ENCODE data around the gene MYH6. TPM values are rescaled to one million over a fixed set of nuclear protein-coding genes. Genes with fewer than 3 reads are reported as not detected.
A peak's percentile ranks its signal among the peaks of the same experiment; 100 is the strongest.

Gene MYH6
- polyA plus RNA-seq, 4 donors = 0.16 to 0.27 (median 0.17) TPM

DNA sequence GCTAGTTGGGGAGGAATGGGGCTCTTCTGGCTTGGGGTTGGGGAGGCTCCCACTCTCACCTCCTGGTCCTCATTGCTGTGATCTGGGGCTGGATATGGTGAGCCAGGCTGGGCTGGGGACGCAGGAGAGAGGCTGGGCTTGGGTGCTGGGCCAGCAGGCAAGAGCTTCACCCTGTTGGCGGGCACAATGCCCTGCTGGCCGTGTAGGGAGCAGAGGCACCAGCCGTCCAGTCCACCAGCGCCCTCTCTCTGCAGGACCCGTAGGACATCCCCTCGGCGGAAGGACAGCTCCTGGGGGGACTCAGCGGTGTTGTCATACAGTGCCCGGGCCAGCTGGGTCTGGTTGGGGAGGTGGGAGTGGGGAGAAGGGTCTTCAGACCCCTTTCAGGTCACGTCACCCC is 47.6 kb downstream of the MYH6 start:
- DNase-seq (ENCODE audit: low read depth in 4 of 4, low spot score in 3 of 4) = no peak

- no peak for DNase-seq (ENCODE audit: low read depth in 4 of 4, low spot score in 3 of 4)
Observed at GRCh38 chr14:23359722-23360447, 48.2 kb downstream of the MYH6 start.

DNA sequence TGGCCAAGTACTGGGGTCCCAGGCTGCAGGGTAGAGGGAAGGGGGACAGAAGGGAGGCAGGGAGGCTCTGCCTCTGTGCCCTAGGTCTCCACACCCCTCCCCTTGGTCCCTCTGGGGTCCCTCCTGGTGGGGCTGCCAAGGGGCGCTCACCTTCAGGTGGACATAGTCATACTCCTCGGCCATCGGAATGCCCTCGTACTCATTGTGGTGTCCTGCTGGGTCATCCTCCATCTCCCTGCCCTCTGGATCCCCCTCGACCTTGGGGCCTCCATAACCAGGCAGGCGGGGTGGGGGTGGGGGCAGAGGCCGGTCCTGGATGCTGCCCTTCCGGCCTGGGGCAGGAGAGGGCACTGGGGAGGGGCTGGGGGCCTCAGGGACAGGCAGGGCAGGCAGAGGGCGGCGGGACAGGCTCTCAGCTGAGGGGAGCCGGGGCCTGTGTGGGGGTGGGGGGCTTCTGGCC is 48.9 kb downstream of the MYH6 start:
- no peak for DNase-seq (ENCODE audit: low read depth in 4 of 4, low spot score in 3 of 4)

DNA sequence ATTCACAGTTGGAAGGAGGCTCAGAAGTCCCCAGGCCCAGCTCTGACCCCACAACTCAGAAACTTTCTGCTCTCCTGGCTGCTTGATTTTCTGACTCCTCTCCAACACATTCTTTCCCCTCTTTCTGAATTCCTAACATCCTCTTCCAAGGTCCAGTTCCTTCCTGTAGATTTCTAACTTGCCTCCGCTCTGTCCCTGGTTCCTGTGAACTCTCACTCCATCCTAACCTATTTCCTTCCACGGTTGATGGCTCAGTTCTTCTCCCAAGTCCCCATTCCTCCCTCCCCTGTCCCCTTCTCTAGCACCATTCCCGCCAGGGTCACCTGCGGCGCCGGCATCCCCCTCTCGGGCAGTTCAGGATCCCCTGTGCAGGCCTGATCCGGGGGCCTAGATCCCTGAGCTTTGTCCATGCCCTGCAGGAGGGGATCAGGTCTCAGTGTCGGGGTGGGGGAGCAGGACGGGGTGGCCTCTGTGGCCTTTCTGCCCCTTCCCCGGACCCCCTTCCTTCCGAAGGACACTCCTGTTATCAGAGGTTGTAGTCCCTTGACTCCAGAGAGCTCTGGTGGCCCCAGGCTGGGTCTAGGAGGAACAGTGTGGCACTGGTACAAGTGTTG is 49.4 kb downstream of the MYH6 start:
- no peak for DNase-seq (ENCODE audit: low read depth in 4 of 4, low spot score in 3 of 4)

GRCh38 chr14:23358042-23358441 is 50.0 kb downstream of the MYH6 start:
- no peak for DNase-seq (ENCODE audit: low read depth in 4 of 4, low spot score in 3 of 4)

DNA sequence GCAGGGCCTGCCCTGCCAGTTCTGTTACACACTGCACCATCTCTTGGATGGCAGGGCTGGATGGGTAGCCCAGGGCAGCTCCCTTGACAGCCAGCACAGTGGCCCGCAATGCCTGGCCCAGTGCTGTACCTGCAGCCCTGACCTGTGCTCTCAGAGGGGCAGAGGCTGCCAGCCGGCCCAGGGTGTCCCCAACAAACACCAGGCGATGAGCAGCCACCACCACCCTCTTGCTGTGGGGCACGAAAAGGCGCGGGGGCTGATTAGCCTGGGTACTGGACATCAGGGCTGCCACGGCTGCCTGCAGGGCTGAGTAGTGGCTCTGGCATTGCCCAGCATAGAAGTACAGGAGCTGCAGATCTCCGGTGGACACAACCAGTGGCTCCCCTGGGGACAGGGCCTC is 50.8 kb downstream of the MYH6 start:
- DNase-seq (ENCODE audit: low read depth in 4 of 4, low spot score in 3 of 4) = no peak

- DNase-seq (ENCODE audit: low read depth in 4 of 4, low spot score in 3 of 4) = no peak
Observed at GRCh38 chr14:23356662-23357061, 51.4 kb downstream of the MYH6 start.

- DNase-seq (ENCODE audit: low read depth in 4 of 4, low spot score in 3 of 4) = no peak
Observed at GRCh38 chr14:23355871-23356435, 52.1 kb downstream of the MYH6 start.

- no peak for DNase-seq (ENCODE audit: low read depth in 4 of 4, low spot score in 3 of 4)
Observed at GRCh38 chr14:23354990-23355389, 53.1 kb downstream of the MYH6 start.

- DNase-seq (ENCODE audit: low read depth in 4 of 4, low spot score in 3 of 4) = no peak
Observed at GRCh38 chr14:23353433-23353780, 54.7 kb downstream of the MYH6 start.

DNA sequence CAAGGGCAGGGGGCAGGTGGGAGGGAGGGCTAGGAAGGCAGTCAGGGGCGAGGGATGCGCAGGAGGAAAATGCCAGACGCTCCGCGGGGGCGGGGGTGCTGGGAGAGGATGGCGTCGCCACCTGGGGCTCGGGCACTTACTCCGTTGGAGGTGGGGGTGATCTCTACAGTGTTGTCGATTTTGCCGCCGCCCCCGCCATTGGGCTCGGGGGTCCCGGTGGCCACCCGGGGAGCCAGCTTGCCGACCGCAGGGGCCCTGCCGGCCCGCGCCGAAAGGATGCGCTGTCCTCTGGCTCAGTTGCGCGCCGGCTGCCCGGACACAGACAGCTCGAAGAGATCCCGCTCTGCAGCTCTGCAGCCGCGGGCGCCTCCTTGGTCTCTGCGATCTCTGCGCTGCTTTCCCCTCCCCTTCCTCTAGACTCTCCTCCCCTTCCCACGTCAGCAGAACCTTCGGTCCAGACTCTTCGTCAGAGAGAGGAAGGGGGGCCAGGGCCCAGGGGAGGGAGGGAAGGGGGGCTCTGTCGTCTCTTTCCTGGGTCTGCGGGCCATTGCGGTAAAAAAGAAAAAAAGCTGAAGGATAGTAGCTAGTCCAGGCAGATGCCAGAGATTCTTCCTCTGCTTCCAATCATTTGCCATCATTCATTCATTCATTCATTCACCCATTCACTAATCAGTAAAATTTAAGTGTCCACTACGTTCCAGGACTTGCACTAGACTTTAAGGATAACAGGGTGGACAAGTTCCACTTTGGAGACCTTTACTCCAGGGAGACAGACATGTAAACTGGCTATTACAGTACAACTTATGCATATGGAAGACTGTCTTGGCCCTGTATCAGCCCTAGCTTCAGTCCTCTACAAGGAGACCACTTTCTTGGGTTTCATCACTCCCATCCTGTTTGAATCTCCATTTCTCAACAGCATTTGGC is 55.3 kb downstream of the MYH6 start, which contains the start of gene SLC22A17:
SLC22A17 (minus strand) TSS at position 382 of the 927 bp plus-strand sequence.
- peak; percentile 74 to 82 (median 80) for DNase-seq (ENCODE audit: low read depth in 4 of 4, low spot score in 3 of 4)

- DNase-seq (ENCODE audit: low read depth in 4 of 4, low spot score in 3 of 4) = peak in 2 of 4 donors; percentile 8 to 18
Observed at GRCh38 chr14:23351681-23352505, 56.2 kb downstream of the MYH6 start.

GRCh38 chr14:23349156-23349845 is 58.8 kb downstream of the MYH6 start:
- DNase-seq (ENCODE audit: low read depth in 4 of 4, low spot score in 3 of 4) = no peak

DNA sequence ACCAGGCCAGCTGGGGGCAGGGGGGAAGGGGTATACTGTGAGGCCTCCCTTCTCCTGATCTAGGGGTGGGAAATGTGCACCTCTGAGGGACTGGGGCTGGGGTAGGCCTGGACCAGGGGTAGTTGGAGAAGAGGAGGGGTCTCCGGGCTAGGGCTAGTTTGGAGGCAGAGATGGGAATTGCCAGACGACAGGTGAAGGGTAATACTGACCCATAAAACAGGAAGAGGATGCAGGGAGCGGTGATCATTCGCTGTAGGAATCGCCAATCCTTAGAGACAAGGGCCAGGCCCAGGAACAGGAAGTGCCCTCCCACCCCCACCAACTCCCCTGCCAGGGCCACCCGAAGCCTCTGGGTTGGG is 59.8 kb downstream of the MYH6 start:
- no peak for DNase-seq (ENCODE audit: low read depth in 4 of 4, low spot score in 3 of 4)

- DNase-seq (ENCODE audit: low read depth in 4 of 4, low spot score in 3 of 4) = no peak
Observed at GRCh38 chr14:23347406-23348296, 60.4 kb downstream of the MYH6 start.

DNA sequence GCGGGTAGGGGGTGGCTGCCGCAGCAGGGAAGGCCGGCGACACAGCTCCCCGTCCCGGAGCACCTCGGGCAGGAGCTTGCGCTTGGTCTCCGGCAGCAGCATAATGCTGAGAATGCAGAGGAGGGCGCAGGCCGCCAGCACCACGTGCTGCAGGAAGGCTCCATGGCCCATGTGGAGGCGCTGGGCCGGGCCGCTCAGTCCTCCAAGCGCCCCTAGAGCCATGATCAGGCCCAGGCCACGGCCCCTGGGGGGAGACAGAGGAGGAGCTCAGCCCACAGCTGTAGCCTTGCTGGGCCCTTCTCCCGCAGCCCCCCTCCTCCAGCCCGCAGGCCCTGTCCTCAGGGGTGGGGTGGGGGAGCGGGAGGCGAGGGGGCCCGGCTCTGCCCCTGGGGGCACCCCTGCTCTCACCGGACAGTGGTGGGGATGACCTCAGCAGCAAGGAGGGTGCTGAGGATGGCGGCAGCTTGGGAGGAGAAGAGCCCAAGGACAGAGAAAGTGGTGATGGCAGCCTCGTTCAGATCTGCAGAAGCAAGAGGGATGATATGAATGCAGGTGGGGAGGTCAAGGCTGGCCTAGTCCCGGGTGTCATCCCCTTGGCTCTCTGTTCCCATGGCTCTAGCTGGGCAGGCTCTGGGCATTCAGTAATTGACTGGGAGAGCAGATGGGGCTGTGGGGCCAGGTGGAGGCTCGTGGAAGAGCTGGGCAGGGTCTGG is 61.2 kb downstream of the MYH6 start:
- no peak for DNase-seq (ENCODE audit: low read depth in 4 of 4, low spot score in 3 of 4)

GRCh38 chr14:23345987-23346692 is 61.9 kb downstream of the MYH6 start:
- no peak for DNase-seq (ENCODE audit: low read depth in 4 of 4, low spot score in 3 of 4)

All from left renal pelvis (tissue), 4 donors.